AG10803 (cell line): ENCODE data around the gene MORF4L2.
"Not testable (repeated sequence)": the region's sequence is repeated elsewhere in the genome, so short reads cannot be mapped to it uniquely, and the experiment has no call there.

Source experiments
- DNase-seq: peaks from one replicate; pipeline ENCODE4 v3.0.0; 2010; ENCODE audit warnings: low read depth
- H3K4me3 ChIP-seq: 2 replicates; pipeline ENCODE4 v1.5.1; 2011; ENCODE audit warnings: mild to moderate bottlenecking, low read length, control low read depth
- CTCF ChIP-seq: conservative IDR thresholded peaks from 2 replicates; pipeline ENCODE4 v1.5.1; 2011; ENCODE audit warnings: mild to moderate bottlenecking, low read length, control low read depth, inconsistent platforms

The MORF4L2 gene

GRCh38 chrX:103658681-103659433, 27.6 kb downstream of the MORF4L2 start:
- H3K4me3 ChIP-seq = no peak overlapping the region
- no peak for DNase-seq
- no peak for TF ChIP-seq CTCF

GRCh38 chrX:103657066-103657465, 29.4 kb downstream of the MORF4L2 start:
- not testable (repeated sequence) for DNase-seq, H3K4me3 ChIP-seq

- no peak for TF ChIP-seq CTCF
- H3K4me3 ChIP-seq = no peak overlapping the region
- peak; percentile 65 for DNase-seq
Measured at GRCh38 chrX:103656617-103657016, 29.9 kb downstream of the MORF4L2 start.

- H3K4me3 ChIP-seq, DNase-seq: not testable (repeated sequence)
Measured at GRCh38 chrX:103655230-103656000, 31.1 kb downstream of the MORF4L2 start.

- TF ChIP-seq CTCF = no peak
- no peak for DNase-seq
Measured at GRCh38 chrX:103651151-103651773, 35.2 kb downstream of the MORF4L2 start.

GRCh38 chrX:103647630-103648029, 38.9 kb downstream of the MORF4L2 start:
- no peak for TF ChIP-seq CTCF
- no peak overlapping the region for H3K4me3 ChIP-seq
- no peak for DNase-seq

More at GRCh38 chrX:103651151-103651773, 35.2 kb downstream of the MORF4L2 start:
- H3K4me3 ChIP-seq = no peak overlapping the region

GRCh38 chrX:103644125-103644524, 42.4 kb downstream of the MORF4L2 start:
- no peak for TF ChIP-seq CTCF
- H3K4me3 ChIP-seq = no peak overlapping the region
- no peak for DNase-seq
